NCI-H748 (cell line): Measurements from ENCODE around the gene RBBP8NL.
A peak's percentile ranks its signal among the peaks of the same experiment; 100 is the strongest.

Experiments used
- DNase-seq: peaks from one replicate; lab custom pipeline; 2025; ENCODE audit not compliant: unreplicated experiment; lab: John Stamatoyannopoulos, UW

The RBBP8NL gene

DNA sequence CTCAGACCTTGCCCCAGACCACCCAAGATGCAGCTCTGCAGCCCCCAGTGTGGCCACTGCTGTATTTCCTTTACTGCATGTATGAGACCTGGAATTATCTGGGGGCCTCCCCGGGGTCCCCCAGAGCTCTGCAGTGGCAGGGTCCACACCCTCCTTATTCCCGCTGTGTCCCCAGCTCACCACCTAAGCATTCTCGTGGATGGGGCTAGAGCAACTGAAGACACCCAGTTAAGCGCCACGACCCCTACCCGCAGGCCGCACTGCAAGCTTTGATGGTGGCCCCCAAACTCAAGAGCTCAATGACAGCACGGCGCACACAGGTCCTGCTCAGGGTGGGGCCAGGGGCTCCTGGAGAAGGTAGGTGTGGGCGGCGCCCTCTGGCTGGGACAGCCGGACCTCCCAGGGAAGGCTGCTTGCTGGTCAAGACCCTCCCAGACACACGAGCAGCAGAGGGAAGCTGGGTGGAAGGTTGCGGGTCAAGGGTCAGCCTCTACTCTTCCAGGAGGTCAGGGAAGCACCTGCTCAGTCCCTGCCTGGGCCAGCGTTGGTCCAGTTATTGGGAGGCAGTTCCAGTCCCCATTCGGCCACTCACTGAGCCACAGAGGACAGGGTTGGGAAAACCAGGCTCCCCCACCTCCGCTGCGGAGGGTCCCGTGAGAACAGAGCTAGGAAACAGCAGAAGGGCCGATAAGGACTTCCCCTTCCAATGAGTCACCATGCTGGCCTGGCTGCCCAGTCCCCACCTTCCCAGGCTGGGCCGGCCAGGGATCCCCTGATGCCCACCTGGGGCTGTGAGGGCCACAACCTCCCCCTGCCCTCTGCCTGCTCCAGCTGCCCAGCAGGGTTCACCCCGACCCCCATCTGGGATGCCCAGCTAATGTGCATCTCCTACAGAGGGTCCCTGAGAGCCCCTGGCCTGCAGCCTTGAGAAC lies 63.2 kb downstream of the RBBP8NL start:
- no peak for DNase-seq

DNA sequence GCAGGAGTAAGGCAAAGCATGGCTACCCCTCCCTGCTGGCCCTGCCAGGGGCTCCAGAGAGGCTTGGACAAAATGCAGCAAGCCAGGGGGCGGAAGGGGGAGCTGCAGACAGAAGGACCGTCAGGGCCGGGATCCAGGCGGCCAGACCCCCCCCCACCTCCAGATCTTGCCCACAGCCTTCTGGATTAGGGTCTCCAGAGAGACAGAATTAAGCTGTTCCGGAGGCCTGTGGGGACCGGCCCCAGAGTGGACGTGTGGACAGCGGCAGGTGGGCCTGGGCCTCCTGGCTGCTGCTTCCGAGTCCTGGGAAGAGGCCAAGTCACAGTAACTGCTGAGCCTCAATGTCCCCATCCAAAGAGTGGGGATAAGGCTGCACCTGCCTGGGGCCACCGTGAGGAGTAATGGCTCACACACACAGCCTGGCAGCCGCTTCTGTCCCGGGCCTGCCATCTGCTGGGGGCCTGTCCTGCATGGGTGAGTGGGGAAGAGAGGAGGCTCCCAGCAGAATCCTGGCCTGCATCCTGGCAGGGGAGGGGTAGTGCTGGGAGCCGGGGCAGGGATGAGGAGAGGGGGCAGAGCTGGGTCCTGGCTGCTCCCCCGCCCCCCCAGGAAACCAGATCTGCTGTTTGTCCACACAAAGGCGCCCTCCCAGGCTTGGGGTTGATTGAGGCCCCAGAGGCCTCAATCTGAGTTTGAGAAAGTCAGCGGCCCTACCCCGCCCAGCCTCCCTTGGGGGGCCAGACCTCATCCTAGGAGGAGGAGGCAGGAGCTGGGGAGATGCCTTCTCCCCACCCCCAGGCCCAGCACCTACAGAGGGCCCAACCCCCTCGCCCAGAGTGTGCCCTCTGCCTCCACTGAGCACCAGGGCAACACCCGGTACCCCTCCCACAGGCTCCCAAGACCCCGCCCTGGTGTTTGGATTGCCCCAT lies 64.1 kb downstream of the RBBP8NL start:
- DNase-seq: no peak

GRCh38 chr20:62362590-62362940 lies 64.8 kb downstream of the RBBP8NL start:
- DNase-seq: no peak

DNA sequence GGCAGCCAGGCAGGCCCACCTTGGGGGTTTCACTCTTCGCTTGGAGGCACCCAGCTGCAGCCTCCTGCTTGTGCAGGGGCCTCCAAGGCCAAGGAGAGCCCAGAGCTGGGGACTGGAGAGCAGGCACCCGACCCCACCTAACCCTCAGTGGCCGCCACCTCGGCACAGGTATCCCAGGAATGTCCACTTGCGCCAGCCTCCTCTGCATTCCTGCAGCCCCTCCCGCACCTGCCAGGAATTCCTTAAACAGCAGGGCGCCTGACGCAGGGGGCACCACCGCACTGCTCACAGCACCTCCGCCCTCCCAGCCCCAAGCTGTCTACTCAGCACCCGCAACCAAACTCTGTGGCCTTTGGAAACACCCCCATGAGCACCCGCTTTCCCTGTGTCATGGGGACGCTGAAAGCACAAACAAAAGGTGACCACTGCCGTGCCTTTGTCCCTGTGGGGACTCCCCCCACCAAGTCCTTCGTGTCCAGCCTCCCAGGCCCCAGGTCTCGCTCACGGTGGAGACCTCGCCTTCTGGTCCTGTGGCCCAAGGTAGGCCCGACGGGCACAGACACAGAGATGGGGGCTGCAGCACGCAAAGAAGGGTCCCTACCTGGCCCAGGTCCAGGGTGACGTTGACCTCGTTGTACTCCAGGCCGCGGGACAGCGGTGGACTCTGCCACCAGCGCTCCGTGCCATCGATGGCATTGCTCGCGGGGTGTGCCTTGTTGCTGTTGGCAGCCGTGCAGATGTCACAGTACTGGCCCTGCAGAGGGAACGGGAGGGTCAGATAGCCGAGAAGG lies 65.3 kb downstream of the RBBP8NL start:
- DNase-seq: no peak

GRCh38 chr20:62360854-62361798 lies 66.2 kb downstream of the RBBP8NL start:
- peak; percentile 31 for DNase-seq
